ENCODE measurements around the gene TRIM59. TPM values are rescaled to one million over a fixed set of nuclear protein-coding genes. Genes with fewer than 3 reads are reported as not detected.

Gene TRIM59
- total and polyA plus RNA-seq, 10 of the 15 experiments (the other 5 are each of a cell fraction or from before 2014, with no cell fraction given) = 14.4 to 105 (median 33.3) TPM

DNA sequence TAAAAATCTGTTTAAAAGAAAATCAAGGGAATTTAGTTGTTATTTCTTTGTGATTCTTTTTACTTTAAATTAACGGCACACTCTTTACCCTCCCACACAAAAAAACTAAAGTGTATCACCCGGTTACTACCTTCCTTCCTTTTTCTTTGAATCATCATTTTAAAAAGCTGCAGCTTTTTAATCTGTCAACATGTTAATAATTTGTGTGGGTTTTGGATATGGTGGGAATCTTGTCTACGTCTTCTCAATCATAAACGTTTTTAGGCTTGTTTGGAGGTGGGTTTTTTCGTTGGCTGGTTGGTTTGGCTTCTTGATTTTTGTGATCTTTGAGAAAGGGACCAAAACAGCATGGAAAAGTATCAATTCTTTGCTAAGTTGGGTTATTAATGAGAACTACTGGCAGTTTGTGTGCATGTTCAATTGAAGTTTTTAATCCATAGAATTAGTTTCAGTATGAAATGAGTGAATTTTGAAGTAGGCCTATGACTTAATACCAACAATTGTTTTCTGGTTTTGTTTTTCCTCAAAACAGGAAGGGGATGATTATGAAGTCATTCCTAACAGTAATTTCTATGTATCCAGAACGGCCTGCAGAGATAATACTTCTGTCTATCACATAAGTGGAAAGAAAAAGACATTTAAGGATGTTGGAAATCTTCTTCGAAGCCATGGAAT, 45.7 kb downstream of the TRIM59 start:
- CTCF ChIA-PET = interaction anchor here (3.5 kb wide), 1 partner anchor 10 kb away, joined by 29 read pairs; no protein-coding TSS in a partner anchor
- POLR2A ChIA-PET = interaction anchor here (0.9 to 1.3 kb wide), 2 partner anchors 11 to 46 kb away, joined by 3 to 12 read pairs; partner anchors contain the start of gene TRIM59
- Histone ChIP-seq H2AFZ (ENCODE audit: control insufficient read depth, low read depth, low read length) (no peak overlapping the region; the same call in 1 of the 2 replicates), H3K79me2 (ENCODE audit: control insufficient read depth, insufficient read depth, low read length) (peaks cover 95% of the 10 kb centered on the region), H3K27me3 (replicated peaks in 1 of 2; ENCODE audit: control insufficient read depth in 2 of 2, insufficient read depth in 2 of 2, low read length in 1 of 2) (no peaks in the 10 kb centered on the region), H3K9ac (ENCODE audit: control insufficient read depth, insufficient read depth, low read length) (peak overlapping the region; percentile 98), H3K36me3 (ENCODE audit: control insufficient read depth in 2 of 2, insufficient read depth in 2 of 2, low read length in 1 of 2) (peaks cover 0 to 7% of the 10 kb centered on the region in 2 experiments; a peak in 1 of 4 replicates), H3K4me2 (ENCODE audit: control insufficient read depth, insufficient read depth) (peak overlapping the region; percentile 83), H3K9me3 (replicated peaks; ENCODE audit: control insufficient read depth, insufficient read depth, low read length) (no peaks in the 10 kb centered on the region), H3K4me1 (ENCODE audit: control insufficient read depth, insufficient read depth, low read length) (no peaks in the 10 kb centered on the region), H3K27ac (ENCODE audit: control insufficient read depth, insufficient read depth) (peak overlapping the region; percentile 90), H3K4me3 (peak overlapping the region; percentile 67), H4K20me1 (ENCODE audit: control insufficient read depth, insufficient read depth) (no peaks in the 10 kb centered on the region)
- TF ChIP-seq, protein P1, sequence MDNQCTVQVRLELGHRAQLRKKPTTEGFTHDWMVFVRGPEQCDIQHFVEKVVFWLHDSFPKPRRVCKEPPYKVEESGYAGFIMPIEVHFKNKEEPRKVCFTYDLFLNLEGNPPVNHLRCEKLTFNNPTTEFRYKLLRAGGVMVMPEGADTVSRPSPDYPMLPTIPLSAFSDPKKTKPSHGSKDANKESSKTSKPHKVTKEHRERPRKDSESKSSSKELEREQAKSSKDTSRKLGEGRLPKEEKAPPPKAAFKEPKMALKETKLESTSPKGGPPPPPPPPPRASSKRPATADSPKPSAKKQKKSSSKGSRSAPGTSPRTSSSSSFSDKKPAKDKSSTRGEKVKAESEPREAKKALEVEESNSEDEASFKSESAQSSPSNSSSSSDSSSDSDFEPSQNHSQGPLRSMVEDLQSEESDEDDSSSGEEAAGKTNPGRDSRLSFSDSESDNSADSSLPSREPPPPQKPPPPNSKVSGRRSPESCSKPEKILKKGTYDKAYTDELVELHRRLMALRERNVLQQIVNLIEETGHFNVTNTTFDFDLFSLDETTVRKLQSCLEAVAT (IDR thresholded peaks at IDR 0.05) = peak; percentile 30; the same call in 1 of the 2 replicates
- TF ChIP-seq, protein P2, sequence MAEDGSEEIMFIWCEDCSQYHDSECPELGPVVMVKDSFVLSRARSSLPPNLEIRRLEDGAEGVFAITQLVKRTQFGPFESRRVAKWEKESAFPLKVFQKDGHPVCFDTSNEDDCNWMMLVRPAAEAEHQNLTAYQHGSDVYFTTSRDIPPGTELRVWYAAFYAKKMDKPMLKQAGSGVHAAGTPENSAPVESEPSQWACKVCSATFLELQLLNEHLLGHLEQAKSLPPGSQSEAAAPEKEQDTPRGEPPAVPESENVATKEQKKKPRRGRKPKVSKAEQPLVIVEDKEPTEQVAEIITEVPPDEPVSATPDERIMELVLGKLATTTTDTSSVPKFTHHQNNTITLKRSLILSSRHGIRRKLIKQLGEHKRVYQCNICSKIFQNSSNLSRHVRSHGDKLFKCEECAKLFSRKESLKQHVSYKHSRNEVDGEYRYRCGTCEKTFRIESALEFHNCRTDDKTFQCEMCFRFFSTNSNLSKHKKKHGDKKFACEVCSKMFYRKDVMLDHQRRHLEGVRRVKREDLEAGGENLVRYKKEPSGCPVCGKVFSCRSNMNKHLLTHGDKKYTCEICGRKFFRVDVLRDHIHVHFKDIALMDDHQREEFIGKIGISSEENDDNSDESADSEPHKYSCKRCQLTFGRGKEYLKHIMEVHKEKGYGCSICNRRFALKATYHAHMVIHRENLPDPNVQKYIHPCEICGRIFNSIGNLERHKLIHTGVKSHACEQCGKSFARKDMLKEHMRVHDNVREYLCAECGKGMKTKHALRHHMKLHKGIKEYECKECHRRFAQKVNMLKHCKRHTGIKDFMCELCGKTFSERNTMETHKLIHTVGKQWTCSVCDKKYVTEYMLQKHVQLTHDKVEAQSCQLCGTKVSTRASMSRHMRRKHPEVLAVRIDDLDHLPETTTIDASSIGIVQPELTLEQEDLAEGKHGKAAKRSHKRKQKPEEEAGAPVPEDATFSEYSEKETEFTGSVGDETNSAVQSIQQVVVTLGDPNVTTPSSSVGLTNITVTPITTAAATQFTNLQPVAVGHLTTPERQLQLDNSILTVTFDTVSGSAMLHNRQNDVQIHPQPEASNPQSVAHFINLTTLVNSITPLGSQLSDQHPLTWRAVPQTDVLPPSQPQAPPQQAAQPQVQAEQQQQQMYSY (CRISPR knock-in tag; IDR thresholded peaks at IDR 0.05) = no peak
- in situ Hi-C loops (cut with MboI) = no loop called here
- DNase-seq (ENCODE audit: low read depth, low spot score) (no peak), ATAC-seq (no peak), FAIRE-seq (no peak)
- RAD21 ChIA-PET (ENCODE audit: unreplicated experiment) = interaction anchor here (2.7 kb wide), 1 partner anchor 9 kb away, joined by 14 read pairs; no protein-coding TSS in a partner anchor
- BruUV-seq (replicated peaks) = no TSS peak
- 26% methylated on average over 7 of the region's 7 CpGs for WGBS (ENCODE audit: insufficient coverage, insufficient replicate concordance, low lambda C conversion rate, missing lambda C conversion rate)
- SMC1A ChIA-PET (ENCODE audit: uncharacterized antibody, unreplicated experiment) = interaction anchor here (1.0 to 5.0 kb wide), 3 partner anchors 9 to 519 kb away, joined by 4 to 33 read pairs (median 7); no protein-coding TSS in a partner anchor
- intact Hi-C loops (cut with micrococcal nuclease; ENCODE audit: unreplicated experiment) = loop anchor here (1.0 to 5.0 kb wide), 2 partner anchors 45 to 392 kb away; partner anchors contain the start of gene TRIM59
